Ectodermal cell (in vitro differentiated cells): Measurements from ENCODE around the gene LPP.
"Not testable (repeated sequence)": the region's sequence is repeated elsewhere in the genome, so short reads cannot be mapped to it uniquely, and the experiment has no call there.

Source experiments
- H3K27ac ChIP-seq: 2 replicates; pipeline ENCODE4 v1.7.0; 2013; ENCODE audit warnings: mild to moderate bottlenecking, low read depth, low read length; ENCODE audit not compliant: insufficient read depth, poor library complexity, severe bottlenecking
- H3K27me3 ChIP-seq: 2 replicates; pipeline ENCODE4 v1.7.0; 2013; ENCODE audit warnings: mild to moderate bottlenecking, low read length; ENCODE audit not compliant: insufficient read depth, control insufficient read depth, poor library complexity, severe bottlenecking
- H3K36me3 ChIP-seq: one replicate; pipeline ENCODE4 v1.7.0; 2013; ENCODE audit warnings: low read length; ENCODE audit not compliant: control insufficient read depth, insufficient read depth
- H3K4me1 ChIP-seq: one replicate; pipeline ENCODE4 v1.7.0; 2013; ENCODE audit warnings: low read length; ENCODE audit not compliant: control insufficient read depth, insufficient read depth
- H3K4me3 ChIP-seq: 2 replicates; pipeline ENCODE4 v1.7.0; 2013; ENCODE audit warnings: low read depth, low read length, control low read depth; ENCODE audit not compliant: insufficient read depth
- H3K9me3 ChIP-seq: 2 replicates; pipeline ENCODE4 v1.7.0; 2013; ENCODE audit warnings: mild to moderate bottlenecking, low read length, moderate library complexity; ENCODE audit not compliant: control insufficient read depth
- WGBS, 2 experiments: methylation state at CpG; one replicate each; pipeline ENCODE4 v1.1.7; 2013; ENCODE audit warnings: missing lambda C conversion rate in 2 of 2; 5-methylcytosine and 5-hydroxymethylcytosine counted together

Gene LPP

DNA sequence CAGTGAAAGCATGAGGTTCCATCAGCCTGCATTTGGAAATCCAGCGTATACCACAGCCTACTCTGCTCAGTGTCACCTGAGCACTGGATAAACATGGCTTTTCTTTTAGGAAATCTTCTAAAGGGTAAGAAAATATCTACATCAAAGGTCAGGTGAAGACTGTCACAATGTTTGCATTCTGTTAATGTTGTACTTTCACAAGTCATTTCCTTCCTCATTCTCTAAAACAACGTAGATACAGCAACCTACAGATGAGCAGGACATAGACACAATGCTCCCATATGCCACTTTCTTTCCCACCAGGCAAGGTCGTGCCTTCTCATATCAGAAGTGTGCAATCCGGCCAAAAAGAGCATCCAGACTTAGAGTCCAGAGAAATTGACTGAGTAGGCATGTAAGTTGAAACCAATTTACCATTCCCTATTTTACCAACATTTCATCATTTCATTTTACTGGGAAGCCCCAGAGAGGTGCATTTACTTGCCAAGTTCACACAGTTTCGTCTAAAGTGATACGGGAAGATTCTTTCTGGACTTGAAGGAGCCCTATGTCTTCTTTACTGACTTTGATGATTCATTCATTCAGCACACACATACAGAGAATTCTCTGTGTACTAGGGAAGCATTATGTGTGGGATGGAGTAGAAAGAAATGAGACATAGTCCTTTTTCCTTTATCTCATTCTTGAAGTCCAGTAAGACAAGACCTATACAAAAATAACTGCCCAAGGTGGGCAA lies 30.6 kb upstream of the LPP start:
- H3K36me3 ChIP-seq = no peaks in the 10 kb centered on the region
- no peaks in the 10 kb centered on the region for H3K4me1 ChIP-seq
- no peak overlapping the region for H3K27ac ChIP-seq
- H3K4me3 ChIP-seq = no peak overlapping the region
- 97% methylated on average over 6 of the region's 6 CpGs for WGBS, 2 experiments
- no peaks in the 10 kb centered on the region for H3K9me3 ChIP-seq
- H3K27me3 ChIP-seq = no peaks in the 10 kb centered on the region

DNA sequence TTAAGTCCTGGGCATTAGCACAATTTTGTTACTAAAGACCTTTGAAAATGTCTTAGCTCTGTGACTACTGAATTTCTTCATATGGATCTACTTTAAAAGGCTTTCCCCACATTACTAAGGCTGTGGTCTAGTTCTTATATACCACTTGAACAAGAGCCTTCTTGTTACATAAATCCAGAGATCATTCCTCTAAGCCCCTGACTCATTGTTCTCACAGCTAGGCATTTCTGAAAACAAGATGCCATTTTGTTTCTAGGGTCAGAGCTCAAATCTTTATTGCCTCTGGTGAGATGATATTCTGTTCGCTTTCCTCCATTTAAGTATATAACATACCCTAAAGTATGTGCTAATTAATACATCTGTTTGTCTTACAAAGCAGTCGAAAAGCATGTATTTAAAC lies 29.8 kb upstream of the LPP start:
- Histone ChIP-seq H3K4me3 (no peak overlapping the region), H3K9me3 (no peaks in the 10 kb centered on the region), H3K36me3 (no peaks in the 10 kb centered on the region), H3K4me1 (no peaks in the 10 kb centered on the region), H3K27me3 (no peaks in the 10 kb centered on the region), H3K27ac (no peak overlapping the region)
- 96 to 100% methylated on average over 1 to 2 of the region's 2 CpGs for WGBS, 2 experiments

DNA sequence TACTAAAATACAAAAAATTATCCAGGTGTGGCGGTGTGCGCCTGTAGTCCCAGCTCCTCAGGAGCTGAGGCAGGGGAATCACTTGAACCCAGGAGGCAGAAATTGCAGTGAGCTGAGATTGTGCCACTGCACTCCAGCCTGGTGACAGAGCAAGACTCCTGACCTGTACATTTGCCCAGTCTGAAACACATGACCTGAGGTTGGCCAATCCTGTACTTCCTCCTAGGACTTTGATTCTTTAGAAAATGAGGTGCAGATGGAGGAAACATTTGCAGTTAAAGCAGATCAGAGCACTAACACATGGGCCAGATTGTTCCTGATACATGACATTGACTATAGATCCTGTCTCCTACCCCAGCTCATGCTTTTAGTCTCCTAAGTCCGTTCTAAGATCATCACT lies 28.9 kb upstream of the LPP start:
- H3K27ac ChIP-seq = no peak overlapping the region
- 91 to 95% methylated on average over 3 of the region's 3 CpGs for WGBS, 2 experiments
- no peaks in the 10 kb centered on the region for H3K9me3 ChIP-seq
- H3K27me3 ChIP-seq = no peaks in the 10 kb centered on the region
- H3K36me3 ChIP-seq = no peaks in the 10 kb centered on the region
- H3K4me1 ChIP-seq = no peaks in the 10 kb centered on the region
- H3K4me3 ChIP-seq = no peak overlapping the region

DNA sequence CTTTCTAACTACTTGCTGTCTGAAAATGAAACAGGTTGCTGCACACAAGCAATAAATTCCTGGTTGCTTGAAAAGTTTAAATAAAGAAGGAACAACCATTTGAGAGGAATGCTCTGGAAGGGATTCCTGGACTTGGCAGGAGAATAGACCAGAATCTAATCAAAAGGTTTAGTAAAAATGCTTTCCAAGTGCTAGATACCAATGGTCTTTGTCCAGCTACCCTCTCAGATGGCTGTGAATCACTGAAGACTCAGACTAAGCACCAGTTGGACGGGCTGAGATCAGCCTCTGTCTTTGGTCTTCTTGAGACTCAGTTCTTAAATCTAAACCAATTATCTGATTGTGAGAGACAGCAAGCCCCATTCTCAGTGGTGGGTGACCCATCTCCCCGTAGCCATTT lies 27.7 kb upstream of the LPP start:
- no peaks in the 10 kb centered on the region for H3K9me3 ChIP-seq
- peaks cover 2% of the 10 kb centered on the region for H3K4me1 ChIP-seq
- H3K27ac ChIP-seq = no peak overlapping the region
- no peaks in the 10 kb centered on the region for H3K36me3 ChIP-seq
- H3K27me3 ChIP-seq = no peaks in the 10 kb centered on the region
- 92 to 94% methylated on average over 2 of the region's 2 CpGs for WGBS, 2 experiments
- H3K4me3 ChIP-seq = no peak overlapping the region

DNA sequence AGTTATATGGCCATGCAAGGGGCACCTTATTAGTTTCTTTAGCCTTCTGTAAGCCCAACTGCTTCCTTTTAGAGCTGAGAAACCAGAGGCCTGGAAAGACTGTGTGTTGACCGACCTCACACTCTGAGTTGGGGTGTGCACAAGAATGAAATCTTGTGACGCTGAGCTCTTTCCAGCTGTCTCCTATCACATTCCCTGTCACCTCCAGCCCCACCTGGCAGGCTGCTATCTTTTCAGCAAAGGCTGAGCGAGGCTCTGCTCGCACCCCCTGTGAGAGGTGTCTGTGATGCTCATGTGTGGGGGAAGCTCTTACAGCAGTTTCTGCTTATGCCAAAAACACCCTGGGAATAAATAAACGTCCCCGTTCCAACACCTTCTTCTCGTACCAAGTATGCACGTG lies 27.0 kb upstream of the LPP start:
- Histone ChIP-seq H3K27ac (no peak overlapping the region), H3K4me3 (no peak overlapping the region)
- WGBS, 2 experiments = 79 to 84% methylated on average over 8 of the region's 8 CpGs

DNA sequence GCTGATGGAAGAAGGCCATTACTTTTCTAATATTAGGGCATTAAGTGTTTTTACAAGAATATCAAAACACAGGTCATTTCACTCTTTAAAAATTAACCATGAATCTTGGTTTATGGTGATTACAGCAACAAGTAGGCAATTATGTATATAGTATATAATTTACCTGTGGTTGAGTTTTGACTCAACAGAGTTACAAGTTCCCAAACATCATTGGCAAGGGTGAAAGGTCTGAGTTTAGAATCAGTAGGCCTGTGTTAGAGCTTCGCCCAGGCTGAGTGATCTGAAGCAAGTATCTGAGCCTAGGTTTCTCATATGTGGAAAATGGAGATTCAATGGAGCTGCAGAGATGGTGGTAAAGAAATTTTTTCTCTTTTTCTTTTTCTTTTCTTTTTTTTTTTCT lies 25.1 kb upstream of the LPP start:
- H3K4me1 ChIP-seq = peaks cover 9% of the 10 kb centered on the region
- H3K27me3 ChIP-seq = no peaks in the 10 kb centered on the region
- no peaks in the 10 kb centered on the region for H3K9me3 ChIP-seq
- H3K4me3 ChIP-seq = no peak overlapping the region
- H3K36me3 ChIP-seq = no peaks in the 10 kb centered on the region
- H3K27ac ChIP-seq = no peak overlapping the region
- 80 to 87% methylated on average over 1 of the region's 1 CpG for WGBS, 2 experiments

More for the DNA sequence above, 27.0 kb upstream of the LPP start:
- Histone ChIP-seq H3K9me3 (no peaks in the 10 kb centered on the region), H3K4me1 (peaks cover 8% of the 10 kb centered on the region), H3K36me3 (no peaks in the 10 kb centered on the region), H3K27me3 (no peaks in the 10 kb centered on the region)

DNA sequence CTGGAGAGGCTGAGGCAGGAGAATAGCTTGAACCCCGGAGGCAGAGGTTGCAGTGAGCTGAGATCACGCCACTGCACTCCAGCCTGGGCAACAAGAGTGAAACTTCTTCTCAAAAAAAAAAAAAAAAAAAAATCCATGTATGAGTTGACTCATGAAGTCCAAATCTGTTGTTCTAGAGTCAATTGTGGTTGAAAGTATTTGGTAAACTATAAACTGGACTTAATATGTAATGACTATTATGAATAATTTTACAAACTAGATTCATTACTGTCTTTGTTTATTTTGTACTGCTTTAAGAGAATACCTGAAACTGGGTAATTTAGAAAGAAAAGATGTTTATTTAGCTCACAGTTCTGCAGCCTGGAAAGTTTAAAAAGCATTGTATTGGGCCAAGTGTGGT lies 22.9 kb upstream of the LPP start:
- not testable (repeated sequence) for H3K9me3 ChIP-seq, H3K36me3 ChIP-seq, H3K4me3 ChIP-seq, H3K27ac ChIP-seq, H3K27me3 ChIP-seq, H3K4me1 ChIP-seq
- WGBS, 2 experiments = 92 to 96% methylated on average over 2 of the region's 2 CpGs

DNA sequence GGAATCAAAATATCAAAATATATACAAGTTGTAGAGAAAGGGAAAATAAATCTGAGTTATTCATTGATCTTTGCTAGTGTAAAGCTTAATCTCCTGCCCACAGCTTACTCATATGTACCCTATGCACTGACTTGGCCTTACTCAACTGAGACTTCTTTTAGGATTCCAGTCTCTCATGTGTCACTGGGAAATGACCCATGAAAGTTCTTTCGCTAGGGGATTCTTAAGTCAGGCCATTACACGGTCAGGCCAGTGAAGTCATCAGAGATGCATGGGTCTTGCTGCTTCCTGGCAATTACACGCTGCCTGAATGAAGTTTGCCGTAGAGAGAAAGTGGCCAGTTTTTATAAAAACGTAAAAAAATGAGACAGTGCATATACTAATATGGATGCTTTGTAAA lies 20.7 kb upstream of the LPP start:
- H3K27me3 ChIP-seq = no peaks in the 10 kb centered on the region
- H3K4me3 ChIP-seq = no peak overlapping the region
- no peaks in the 10 kb centered on the region for H3K9me3 ChIP-seq
- H3K36me3 ChIP-seq = no peaks in the 10 kb centered on the region
- 91 to 97% methylated on average over 5 of the region's 5 CpGs for WGBS, 2 experiments
- no peak overlapping the region for H3K27ac ChIP-seq
- H3K4me1 ChIP-seq = peaks cover 9% of the 10 kb centered on the region

DNA sequence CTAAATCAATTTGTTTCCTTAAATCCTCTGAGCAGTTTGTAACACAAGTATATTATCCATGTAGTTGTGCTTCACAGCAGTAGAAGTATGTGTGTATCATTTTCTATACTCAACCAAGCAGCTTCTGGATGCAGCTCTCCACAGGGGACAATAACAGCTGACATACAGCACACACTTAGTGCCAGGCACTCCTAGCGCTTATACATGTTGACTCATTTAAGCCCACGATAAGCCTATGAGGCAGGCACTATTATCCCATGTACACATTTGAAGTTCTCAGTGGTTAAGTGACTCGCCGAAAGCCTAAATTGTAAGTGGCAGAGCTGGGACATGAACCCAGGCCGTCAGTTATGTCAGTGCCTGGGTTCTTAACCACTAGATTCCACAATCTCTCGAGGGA lies 20.3 kb upstream of the LPP start:
- 96 to 97% methylated on average over 6 of the region's 6 CpGs for WGBS, 2 experiments

DNA sequence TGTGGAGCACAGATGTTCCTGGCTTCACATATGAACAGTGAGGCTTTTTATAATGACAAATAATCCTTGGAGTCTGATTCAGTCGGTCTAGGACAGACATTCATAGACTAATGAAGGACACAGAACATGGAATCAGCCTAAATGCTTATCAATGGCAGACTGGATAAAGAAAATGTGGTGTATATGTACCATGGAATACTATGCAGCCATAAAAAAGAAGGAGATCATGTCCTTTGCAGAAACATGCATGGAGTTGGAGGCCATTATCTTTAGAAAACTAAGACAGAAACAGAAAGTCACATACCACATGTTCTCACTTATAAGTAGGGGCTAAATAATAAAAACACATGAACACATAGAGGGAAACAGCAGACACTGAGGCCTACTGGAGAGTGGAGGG lies 19.9 kb upstream of the LPP start:
- Histone ChIP-seq H3K36me3 (no peaks in the 10 kb centered on the region), H3K27ac (no peak overlapping the region), H3K27me3 (no peaks in the 10 kb centered on the region), H3K4me1 (peaks cover 9% of the 10 kb centered on the region), H3K9me3 (no peaks in the 10 kb centered on the region), H3K4me3 (no peak overlapping the region)
- WGBS, 2 experiments = 84 to 85% methylated on average over 1 of the region's 1 CpG

More for the DNA sequence above, 20.3 kb upstream of the LPP start:
- Histone ChIP-seq H3K36me3 (no peaks in the 10 kb centered on the region), H3K9me3 (no peaks in the 10 kb centered on the region), H3K27ac (no peak overlapping the region), H3K4me1 (peaks cover 9% of the 10 kb centered on the region), H3K4me3 (no peak overlapping the region), H3K27me3 (no peaks in the 10 kb centered on the region)

DNA sequence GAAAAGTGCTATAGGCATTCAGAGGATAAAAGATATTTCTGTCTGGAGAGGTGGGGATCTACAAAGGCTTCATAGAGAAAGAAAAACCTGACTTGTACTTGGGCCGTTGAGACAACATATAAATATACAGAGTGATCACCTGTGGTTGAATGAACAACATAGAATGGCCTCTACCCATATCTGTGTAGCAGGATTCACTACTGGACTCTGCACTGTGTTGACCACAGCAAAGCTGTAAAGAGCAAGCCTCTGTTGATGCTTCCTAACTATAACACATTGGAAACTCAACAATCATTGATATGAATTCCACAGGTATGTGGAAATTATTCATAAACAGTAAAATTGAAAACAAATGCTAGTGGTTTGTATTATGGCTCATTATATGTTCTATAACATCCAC lies 19.1 kb upstream of the LPP start:
- Histone ChIP-seq H3K27ac (no peak overlapping the region), H3K36me3 (no peaks in the 10 kb centered on the region), H3K9me3 (no peaks in the 10 kb centered on the region), H3K4me3 (no peak overlapping the region), H3K4me1 (peaks cover 9% of the 10 kb centered on the region), H3K27me3 (no peaks in the 10 kb centered on the region)
- 91 to 96% methylated on average over 1 of the region's 1 CpG for WGBS, 2 experiments
